DOHH2 (cell line): ENCODE data around the gene PTGR1.

Experiments
- H3F3A ChIP-seq: fragments of 200-600 bp; sonication (generic), shearing (Covaris generic); 2 replicates; pipeline ENCODE4 v1.6.0; 2016; ENCODE audit warnings: antibody characterized with exemption, mild to moderate bottlenecking; ENCODE audit not compliant: control insufficient read depth, insufficient read depth
- H3K27ac ChIP-seq: fragments of 200-600 bp; sonication (generic); 2 replicates; pipeline ENCODE4 v1.5.1; 2014; ENCODE audit warnings: low read depth, mild to moderate bottlenecking, low read length, moderate library complexity
- H3K27me3 ChIP-seq: fragments of 200-600 bp; sonication (generic); 2 replicates; pipeline ENCODE4 v1.6.1; 2014; ENCODE audit warnings: mild to moderate bottlenecking, low read length, mixed read lengths; ENCODE audit not compliant: control insufficient read depth
- H3K36me3 ChIP-seq: fragments of 200-600 bp; sonication (generic); 2 replicates; pipeline ENCODE4 v1.6.1; 2014; ENCODE audit warnings: mild to moderate bottlenecking, low read length, moderate library complexity, mixed read lengths; ENCODE audit not compliant: control insufficient read depth
- H3K4me1 ChIP-seq: fragments of 200-600 bp; sonication (generic); 2 replicates; pipeline ENCODE4 v1.6.1; 2014; ENCODE audit warnings: mild to moderate bottlenecking, low read length, mixed read lengths; ENCODE audit not compliant: control insufficient read depth
- H3K4me2 ChIP-seq: fragments of 200-600 bp; sonication (generic); 2 replicates; pipeline ENCODE4 v1.6.0; 2014; ENCODE audit warnings: mild to moderate bottlenecking, low read length, moderate library complexity
- H3K4me3 ChIP-seq: fragments of 200-600 bp; sonication (generic); 2 replicates; pipeline ENCODE4 v1.5.1; 2014; ENCODE audit warnings: mild to moderate bottlenecking, low read length, mixed read lengths
- H3K79me2 ChIP-seq: fragments of 200-600 bp; sonication (generic); 2 replicates; pipeline ENCODE4 v1.6.1; 2014; ENCODE audit warnings: mild to moderate bottlenecking, low read length, mixed read lengths; ENCODE audit not compliant: control insufficient read depth
- H3K9me2 ChIP-seq: fragments of 200-600 bp; sonication (generic); replicated peaks from 2 replicates; pipeline ENCODE4 v1.6.1; 2014; ENCODE audit warnings: mild to moderate bottlenecking, low read length, mixed read lengths; ENCODE audit not compliant: control insufficient read depth
- H3K9me3 ChIP-seq: fragments of 200-600 bp; sonication (generic); 2 replicates; pipeline ENCODE4 v1.6.1; 2014; ENCODE audit warnings: antibody characterized with exemption, low read length, mixed read lengths; ENCODE audit not compliant: control insufficient read depth, insufficient read depth
- H4K20me1 ChIP-seq: fragments of 200-600 bp; sonication (generic); 2 replicates; pipeline ENCODE4 v1.6.0; 2014; ENCODE audit warnings: low read depth, mild to moderate bottlenecking, antibody characterized with exemption, low read length, moderate library complexity; ENCODE audit not compliant: control insufficient read depth, insufficient read depth
- CTCF ChIP-seq: fragments of 200-600 bp; sonication (generic); IDR thresholded peaks from one replicate; pipeline ENCODE4 v1.5.1; 2014; ENCODE audit warnings: antibody characterized with exemption, mild to moderate bottlenecking, low read depth, low read length; ENCODE audit not compliant: poor library complexity, severe bottlenecking
- EZH2phosphoT487 ChIP-seq: fragments of 200-600 bp; sonication (generic); IDR thresholded peaks from 2 replicates; pipeline ENCODE4 v1.6.1; 2017; ENCODE audit warnings: borderline replicate concordance, mild to moderate bottlenecking, antibody characterized with exemption, low read length, moderate library complexity, mixed read lengths

The PTGR1 gene

GRCh38 chr9:111632695-111633388 is 33.4 kb upstream of the PTGR1 start:
- Histone ChIP-seq H4K20me1 (peaks cover 19% of the 10 kb centered on the region; the same call in 1 of the 2 replicates), H3K27me3 (no peaks in the 10 kb centered on the region), H3K36me3 (peaks cover 43% of the 10 kb centered on the region), H3K9me2 (no peaks in the 10 kb centered on the region), H3F3A (no peaks in the 10 kb centered on the region), H3K79me2 (peaks cover 66% of the 10 kb centered on the region), H3K9me3 (no peaks in the 10 kb centered on the region), H3K4me2 (peak overlapping the region; percentile 84), H3K27ac (no peak overlapping the region), H3K4me3 (peak overlapping the region; percentile 88), H3K4me1 (peaks cover 27% of the 10 kb centered on the region)
- TF ChIP-seq EZH2phosphoT487 (no peak), CTCF (no peak)

GRCh38 chr9:111632060-111632459 is 32.6 kb upstream of the PTGR1 start:
- peak overlapping the region; percentile 84 for H3K4me2 ChIP-seq

GRCh38 chr9:111631214-111631971 is 31.9 kb upstream of the PTGR1 start, which contains the start of gene DNAJC25:
Gene DNAJC25 (plus strand): TSS chr9:111631334. CDS start chr9:111631408, 74 bp downstream.
- Histone ChIP-seq H3F3A (no peaks in the 10 kb centered on the region), H3K27me3 (no peaks in the 10 kb centered on the region), H3K4me2 (peak within 1 kb of the TSS; percentile 90), H3K4me1 (peaks cover 27% of the 10 kb centered on the region), H3K9me3 (no peaks in the 10 kb centered on the region), H4K20me1 (peaks cover 13% of the 10 kb centered on the region; the same call in 1 of the 2 replicates), H3K9me2 (no peaks in the 10 kb centered on the region), H3K79me2 (peaks cover 51% of the 10 kb centered on the region), H3K27ac (peak within 1 kb of the TSS; percentile 48), H3K36me3 (peaks cover 36% of the 10 kb centered on the region), H3K4me3 (peak within 1 kb of the TSS; percentile 88)
- TF ChIP-seq EZH2phosphoT487: no peak
- TF ChIP-seq CTCF: no peak

More at GRCh38 chr9:111632060-111632459, 32.6 kb upstream of the PTGR1 start:
- no peaks in the 10 kb centered on the region for H3K27me3 ChIP-seq
- peak overlapping the region; percentile 88 for H3K4me3 ChIP-seq
- H3F3A ChIP-seq: no peaks in the 10 kb centered on the region
- peaks cover 41% of the 10 kb centered on the region for H3K36me3 ChIP-seq
- no peaks in the 10 kb centered on the region for H3K9me3 ChIP-seq
- H3K79me2 ChIP-seq: peaks cover 58% of the 10 kb centered on the region
- peak overlapping the region; percentile 48 for H3K27ac ChIP-seq
- peaks cover 27% of the 10 kb centered on the region for H3K4me1 ChIP-seq
- no peaks in the 10 kb centered on the region for H3K9me2 ChIP-seq
- TF ChIP-seq CTCF: no peak
- no peak for TF ChIP-seq EZH2phosphoT487
- peaks cover 18% of the 10 kb centered on the region; the same call in 1 of the 2 replicates for H4K20me1 ChIP-seq
